Stomach (tissue), 9 donors: ENCODE data around the gene CCT3. TPM values are rescaled to one million over a fixed set of nuclear protein-coding genes. Genes with fewer than 3 reads are reported as not detected.

Experiments
- DNase-seq, 2 donors: peaks; one replicate each; pipeline versions ENCODE4 v3.0.0 to v3.0.0-alpha.2; 2013 to 2019
- H3K27ac ChIP-seq, 5 donors: fragments of 200-600 bp in 4 of 5; sonication (generic) in 4 of 5; one replicate each; pipeline ENCODE4 v1.5.1; 2013 to 2019; ENCODE audit warnings: mild to moderate bottlenecking in 1 of 5, moderate library complexity in 1 of 5
- H3K27me3 ChIP-seq, 3 donors: fragments of 200-600 bp; sonication (generic); one replicate each; pipeline ENCODE4 v1.5.1; 2017 to 2019; ENCODE audit warnings: mixed run types in 1 of 3
- H3K36me3 ChIP-seq, 4 donors: fragments of 200-600 bp; sonication (generic); 1 replicate in 3 of 4; 2 replicates in 1 of 4; pipeline ENCODE4 v1.5.1; 2016 to 2019
- H3K4me1 ChIP-seq, 4 donors: fragments of 200-600 bp; sonication (generic); one replicate each; pipeline ENCODE4 v1.5.1; 2016 to 2019
- H3K4me3 ChIP-seq, 4 donors: fragments of 200-600 bp; sonication (generic) in 3 of 4; one replicate each; pipeline ENCODE4 v1.5.1; 2016 to 2019; ENCODE audit warnings: mild to moderate bottlenecking in 1 of 4
- H3K9me3 ChIP-seq, 4 donors: fragments of 200-600 bp; sonication (generic); one replicate each; pipeline ENCODE4 v1.5.1; 2016 to 2019
- EP300 ChIP-seq: sonication (generic); formaldehyde crosslinking; IDR thresholded peaks from one replicate; pipeline ENCODE4 v1.6.1; 2017; ENCODE audit warnings: antibody characterized with exemption
- POLR2A ChIP-seq, 4 donors: fragments of 450-650 bp; IDR thresholded peaks; one replicate each; pipeline ENCODE4 v1.6.1; 2016; ENCODE audit warnings: antibody characterized with exemption in 4 of 4, control low read depth in 2 of 4, mild to moderate bottlenecking in 1 of 4, moderate library complexity in 1 of 4
- POLR2AphosphoS5 ChIP-seq, 3 donors: sonication (generic); formaldehyde crosslinking; IDR thresholded peaks; one replicate each; pipeline ENCODE4 v1.6.1; 2016; ENCODE audit warnings: antibody characterized with exemption in 3 of 3
- WGBS, 5 donors: extraction: QIAGEN DNeasy Blood & Tissue Kit in 3 of 5; methylation state at CpG; one replicate each; pipeline versions ENCODE4 v1.1.5 to v1.1.7; 2013 to 2018; 5-methylcytosine and 5-hydroxymethylcytosine counted together
- intact Hi-C: fragments of 100-400 bp; cut with DNase I; formaldehyde crosslinking; loops from one replicate; pipeline ENCODE4 v1.15.1; 2023; ENCODE audit warnings: low total_unique reads
- polyA plus RNA-seq, 3 donors: library from polyadenylated mRNA; stranded (reverse); fragments of 200-250 nt; gene quantifications; one replicate each; pipeline ENCODE4 v1.2.3, GENCODE V29; 2013
- total RNA-seq, 5 donors: library from RNA; depleted of rRNA; stranded (reverse); fragments of >200 nt; gene quantifications; one replicate each; pipeline versions ENCODE4 v1.1.0 to v1.2.3, GENCODE V29; 2014 to 2016
- TF ChIP-seq, protein P1 (sequence below), 7 experiments: fragments of 450-650 bp in 4 of 7; fragments of 200-600 bp in 3 of 7; sonication (generic) in 3 of 7; IDR thresholded peaks; one replicate each; pipeline ENCODE4 v1.5.1; 2016 to 2019; ENCODE audit warnings: antibody characterized with exemption in 7 of 7, control low read depth in 2 of 7, mild to moderate bottlenecking in 1 of 7
- donor health status: healthy with polysubstance abuse.
- donor health status: Bipolar disorder and iron deficiency.
- donor health status: healthy.

Gene CCT3
- total and polyA plus RNA-seq, 8 donors: 39.1 to 252 (median 119) TPM

DNA sequence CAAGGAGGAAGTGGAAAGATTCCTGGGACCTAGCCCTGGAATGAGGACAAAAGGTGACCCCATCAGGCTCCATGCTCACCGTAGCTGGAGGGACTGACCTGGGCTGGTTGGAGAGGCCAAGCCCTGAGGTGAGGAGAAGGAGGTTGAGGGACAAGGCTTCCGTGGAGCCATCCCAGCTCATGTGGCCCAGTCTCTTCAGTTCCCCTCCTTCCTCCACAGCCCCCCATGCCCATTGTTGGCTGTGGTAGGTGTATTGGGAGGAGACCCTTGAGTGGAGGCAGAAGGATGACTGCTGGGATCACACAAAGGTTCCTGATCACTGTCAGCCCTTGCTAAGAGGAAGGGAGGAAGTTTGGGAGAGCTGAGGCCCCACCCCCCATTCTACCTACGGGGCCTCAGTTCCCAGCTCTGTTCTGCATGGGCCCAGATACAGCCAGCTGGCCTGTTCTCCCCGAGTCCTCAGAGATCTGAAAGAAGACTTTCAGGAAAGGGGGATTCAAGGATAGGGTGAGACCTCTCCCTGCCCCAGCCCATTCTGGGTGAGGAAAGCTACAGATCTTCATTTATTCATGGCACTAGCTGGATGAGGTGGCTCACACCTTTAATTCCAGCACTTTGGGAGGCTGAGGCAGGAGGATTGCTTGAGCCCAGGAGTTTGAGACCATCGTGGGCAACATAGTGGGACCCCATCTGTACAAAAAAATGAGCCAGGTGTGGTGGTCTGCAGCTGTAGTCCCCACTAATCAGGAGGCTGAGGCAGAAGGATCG is 48.2 kb upstream of the CCT3 start:
- WGBS, 5 donors: 71 to 83% (median 75%) methylated on average over 6 of the region's 6 CpGs

DNA sequence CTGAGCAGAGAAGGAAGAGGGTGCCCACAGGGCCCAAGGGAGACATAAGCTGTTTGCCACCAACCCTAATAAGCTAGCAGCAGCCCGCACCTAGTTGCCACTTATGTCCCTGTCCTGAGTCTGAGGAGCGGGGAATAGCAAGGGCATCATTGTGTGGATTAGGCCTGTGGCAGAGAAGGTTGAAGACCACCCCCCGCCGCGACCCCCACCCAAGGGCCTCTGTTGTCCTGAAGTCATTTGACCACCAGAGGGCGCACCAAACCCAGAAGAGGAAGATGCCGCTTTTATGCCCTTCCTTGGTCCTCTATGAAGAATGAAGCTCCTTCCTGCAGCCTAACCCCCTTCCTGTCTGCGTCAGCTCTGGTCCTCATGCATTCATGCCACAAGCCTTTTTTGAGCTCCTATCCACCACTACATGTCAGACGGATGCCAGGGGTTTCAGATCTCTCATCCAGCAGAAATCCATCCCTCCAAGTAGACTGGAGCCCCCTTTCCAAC is 47.5 kb upstream of the CCT3 start:
- Histone ChIP-seq H3K27me3 (peaks cover 14 to 49% (median 42%) of the 10 kb centered on the region in 3 donors), H3K9me3 (no peaks in the 10 kb centered on the region), H3K4me1 (peaks cover 0 to 11% (median 8%) of the 10 kb centered on the region in 4 donors), H3K4me3 (no peak overlapping the region), H3K36me3 (no peaks in the 10 kb centered on the region), H3K27ac (no peak overlapping the region)
- peak; percentile 65 to 84 for DNase-seq
- 10 to 14% (median 11%) methylated on average over 8 to 9 of the region's 9 CpGs for WGBS, 5 donors
- intact Hi-C loops: loop anchor here (5.0 kb wide), 1 partner anchor 57 kb away; no protein-coding TSS in a partner anchor
- no peak for TF ChIP-seq POLR2AphosphoS5 (IDR thresholded peaks at IDR 0.05)
- TF ChIP-seq EP300: no peak
- TF ChIP-seq, protein P1, sequence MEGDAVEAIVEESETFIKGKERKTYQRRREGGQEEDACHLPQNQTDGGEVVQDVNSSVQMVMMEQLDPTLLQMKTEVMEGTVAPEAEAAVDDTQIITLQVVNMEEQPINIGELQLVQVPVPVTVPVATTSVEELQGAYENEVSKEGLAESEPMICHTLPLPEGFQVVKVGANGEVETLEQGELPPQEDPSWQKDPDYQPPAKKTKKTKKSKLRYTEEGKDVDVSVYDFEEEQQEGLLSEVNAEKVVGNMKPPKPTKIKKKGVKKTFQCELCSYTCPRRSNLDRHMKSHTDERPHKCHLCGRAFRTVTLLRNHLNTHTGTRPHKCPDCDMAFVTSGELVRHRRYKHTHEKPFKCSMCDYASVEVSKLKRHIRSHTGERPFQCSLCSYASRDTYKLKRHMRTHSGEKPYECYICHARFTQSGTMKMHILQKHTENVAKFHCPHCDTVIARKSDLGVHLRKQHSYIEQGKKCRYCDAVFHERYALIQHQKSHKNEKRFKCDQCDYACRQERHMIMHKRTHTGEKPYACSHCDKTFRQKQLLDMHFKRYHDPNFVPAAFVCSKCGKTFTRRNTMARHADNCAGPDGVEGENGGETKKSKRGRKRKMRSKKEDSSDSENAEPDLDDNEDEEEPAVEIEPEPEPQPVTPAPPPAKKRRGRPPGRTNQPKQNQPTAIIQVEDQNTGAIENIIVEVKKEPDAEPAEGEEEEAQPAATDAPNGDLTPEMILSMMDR (IDR thresholded peaks at IDR 0.05): peak in 6 of 7 experiments; percentile 39 to 94 (median 90)

More for the DNA sequence above, 48.2 kb upstream of the CCT3 start:
- Histone ChIP-seq H3K27ac (no peak overlapping the region), H3K4me1 (peaks cover 0 to 11% (median 8%) of the 10 kb centered on the region in 4 donors), H3K27me3 (peaks cover 14 to 57% (median 48%) of the 10 kb centered on the region in 3 donors), H3K4me3 (no peak overlapping the region), H3K36me3 (no peaks in the 10 kb centered on the region), H3K9me3 (no peaks in the 10 kb centered on the region)
- intact Hi-C loops: loop anchor here (5.0 kb wide), 1 partner anchor 56 kb away; no protein-coding TSS in a partner anchor
- TF ChIP-seq POLR2A (IDR thresholded peaks at IDR 0.05) (no peak), POLR2AphosphoS5 (IDR thresholded peaks at IDR 0.05) (no peak)
- no peak for DNase-seq

DNA sequence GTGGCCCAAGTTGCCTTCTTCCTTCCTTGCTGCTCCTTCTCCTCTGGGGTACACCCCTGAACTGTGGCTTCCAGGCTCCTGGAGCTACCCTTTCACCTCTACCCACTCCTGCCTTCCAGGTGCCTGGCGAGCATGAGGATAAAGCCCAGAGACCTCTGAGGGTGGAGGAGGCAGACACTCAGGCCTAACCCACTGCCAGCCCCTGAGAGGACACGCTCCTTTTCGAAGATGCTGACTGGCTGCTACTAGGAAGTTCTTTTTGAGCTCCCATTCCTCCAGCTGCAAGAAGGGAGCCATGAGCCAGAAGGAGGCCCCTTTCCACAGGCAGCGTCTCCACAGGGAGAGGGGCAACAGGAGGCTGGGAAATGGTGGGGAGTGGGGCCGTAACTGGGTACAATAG is 46.6 kb upstream of the CCT3 start:
- Histone ChIP-seq H3K27me3 (peaks cover 14 to 40% (median 33%) of the 10 kb centered on the region in 3 donors), H3K27ac (no peak overlapping the region), H3K4me3 (no peak overlapping the region), H3K4me1 (peaks cover 0 to 11% (median 8%) of the 10 kb centered on the region in 4 donors), H3K36me3 (no peaks in the 10 kb centered on the region), H3K9me3 (no peaks in the 10 kb centered on the region)
- 90 to 96% (median 93%) methylated on average over 5 of the region's 5 CpGs for WGBS, 5 donors
- DNase-seq: no peak
- intact Hi-C loops: loop anchor here (5.0 kb wide), 1 partner anchor 58 kb away; no protein-coding TSS in a partner anchor
- no peak for TF ChIP-seq POLR2AphosphoS5 (IDR thresholded peaks at IDR 0.05)
- no peak for TF ChIP-seq POLR2A (IDR thresholded peaks at IDR 0.05)
- TF ChIP-seq, protein P1 (IDR thresholded peaks at IDR 0.05): no peak
- TF ChIP-seq EP300: no peak

DNA sequence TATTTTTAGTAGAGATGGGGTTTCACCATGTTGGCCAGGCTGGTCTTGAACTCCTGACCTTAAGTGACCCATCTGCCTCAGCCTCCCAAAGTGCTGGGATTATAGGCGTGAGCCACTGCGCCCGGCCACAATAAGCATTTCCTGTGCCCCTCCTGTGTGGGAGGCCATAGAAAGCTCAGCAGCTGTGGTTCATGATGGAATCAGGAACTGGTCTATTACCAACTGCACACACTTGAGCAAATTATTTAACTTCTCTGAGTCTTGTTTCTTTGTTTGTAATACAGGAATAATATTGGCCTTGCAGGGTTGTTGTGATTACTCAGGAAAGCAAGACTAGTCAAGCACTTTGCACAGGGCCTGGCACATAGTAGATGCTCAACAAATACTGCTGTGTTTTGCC is 45.9 kb upstream of the CCT3 start:
- H3K4me3 ChIP-seq: no peak overlapping the region
- WGBS, 5 donors: 59 to 79% (median 70%) methylated on average over 3 of the region's 3 CpGs
- no peak overlapping the region for H3K27ac ChIP-seq
- H3K27me3 ChIP-seq: peaks cover 14 to 33% (median 27%) of the 10 kb centered on the region in 3 donors
- DNase-seq: no peak
- TF ChIP-seq, protein P1 (IDR thresholded peaks at IDR 0.05): no peak
- TF ChIP-seq EP300 (no peak), POLR2AphosphoS5 (IDR thresholded peaks at IDR 0.05) (no peak), POLR2A (IDR thresholded peaks at IDR 0.05) (no peak)
- H3K9me3 ChIP-seq: no peaks in the 10 kb centered on the region
- peaks cover 0 to 11% (median 8%) of the 10 kb centered on the region in 4 donors for H3K4me1 ChIP-seq
- intact Hi-C loops: no loop called here
- no peaks in the 10 kb centered on the region for H3K36me3 ChIP-seq
